ENCODE results near the gene PPP2R1B.

DNA sequence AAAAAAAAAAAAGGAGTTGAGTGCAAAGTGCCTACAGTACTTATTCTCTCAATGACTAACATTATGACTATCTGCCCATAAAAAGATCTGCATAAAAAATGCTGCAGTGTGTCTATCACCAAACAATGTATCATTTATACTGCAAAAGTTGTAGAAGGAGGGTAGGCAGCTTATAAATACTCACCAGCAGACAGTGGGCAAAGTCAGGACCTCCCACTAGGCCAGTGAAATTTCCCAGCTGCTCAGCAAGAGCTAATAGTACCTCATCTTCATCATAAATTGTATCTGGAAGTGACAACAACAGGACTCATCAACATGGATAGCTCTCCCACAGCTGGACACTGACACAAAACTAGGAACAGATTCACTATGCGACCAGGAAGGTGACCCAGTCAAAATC lies 1.6 kb downstream of the PPP2R1B start:
- no peak for TF ChIP-seq CTCF (IDR thresholded peaks at IDR 0.05)
- TF ChIP-seq POLR2A (IDR thresholded peaks at IDR 0.05): no peak

All from prostate gland (tissue), 2 donors.